GM10248 (cell line): ENCODE data around the gene BBX.
A peak's percentile ranks its signal among the peaks of the same experiment; 100 is the strongest.

Experiments used
- CTCF ChIA-PET: fragments of 300-600 bp; sonication (Branson Sonifier 250); formaldehyde crosslinking; extraction: SDS; loops from one replicate; lab custom pipeline; 2021; ENCODE audit warnings: antibody characterized with exemption; lab: Yijun Ruan, JAX
- POLR2A ChIA-PET: fragments of 350-650 bp; sonication (Branson Sonifier 250); formaldehyde crosslinking; extraction: SDS; loops from one replicate; lab custom pipeline; 2020; ENCODE audit warnings: antibody characterized with exemption; lab: Yijun Ruan, JAX
- DNase-seq: peaks from one replicate; pipeline ENCODE4 v3.0.0; 2012; ENCODE audit errors: extremely low spot score
- TF ChIP-seq, protein P1 (sequence below): IDR thresholded peaks from 2 replicates; pipeline ENCODE4 v1.5.1; 2012; ENCODE audit warnings: mild to moderate bottlenecking, low read depth; ENCODE audit errors: extremely low read depth, missing control alignments, control extremely low read depth

Gene BBX

DNA sequence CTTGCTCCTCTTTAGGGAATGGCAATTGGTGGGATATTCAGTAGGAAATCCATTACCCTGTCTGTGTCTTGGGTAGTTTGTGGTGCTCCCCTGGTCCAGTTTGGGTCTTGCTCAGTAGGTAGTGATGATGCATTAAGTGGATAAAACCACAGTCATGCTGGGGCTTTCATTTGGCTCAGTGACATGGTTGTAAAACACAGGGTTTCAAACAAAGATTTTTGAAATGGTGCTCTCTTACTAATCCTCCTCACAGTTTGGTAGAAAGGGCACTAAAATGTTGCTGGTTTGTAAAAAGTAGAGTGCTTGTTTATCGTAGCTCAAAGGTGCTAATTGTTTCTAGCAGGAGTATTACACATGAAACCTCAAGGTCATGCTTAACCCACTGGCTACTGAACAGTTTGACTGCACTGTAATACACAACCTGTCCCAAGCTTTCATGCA lies 22.9 kb downstream of the BBX start:
- TF ChIP-seq, protein P1, sequence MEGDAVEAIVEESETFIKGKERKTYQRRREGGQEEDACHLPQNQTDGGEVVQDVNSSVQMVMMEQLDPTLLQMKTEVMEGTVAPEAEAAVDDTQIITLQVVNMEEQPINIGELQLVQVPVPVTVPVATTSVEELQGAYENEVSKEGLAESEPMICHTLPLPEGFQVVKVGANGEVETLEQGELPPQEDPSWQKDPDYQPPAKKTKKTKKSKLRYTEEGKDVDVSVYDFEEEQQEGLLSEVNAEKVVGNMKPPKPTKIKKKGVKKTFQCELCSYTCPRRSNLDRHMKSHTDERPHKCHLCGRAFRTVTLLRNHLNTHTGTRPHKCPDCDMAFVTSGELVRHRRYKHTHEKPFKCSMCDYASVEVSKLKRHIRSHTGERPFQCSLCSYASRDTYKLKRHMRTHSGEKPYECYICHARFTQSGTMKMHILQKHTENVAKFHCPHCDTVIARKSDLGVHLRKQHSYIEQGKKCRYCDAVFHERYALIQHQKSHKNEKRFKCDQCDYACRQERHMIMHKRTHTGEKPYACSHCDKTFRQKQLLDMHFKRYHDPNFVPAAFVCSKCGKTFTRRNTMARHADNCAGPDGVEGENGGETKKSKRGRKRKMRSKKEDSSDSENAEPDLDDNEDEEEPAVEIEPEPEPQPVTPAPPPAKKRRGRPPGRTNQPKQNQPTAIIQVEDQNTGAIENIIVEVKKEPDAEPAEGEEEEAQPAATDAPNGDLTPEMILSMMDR, result no peak
- CTCF ChIA-PET, result interaction anchor here (1.0 to 1.3 kb wide), 2 partner anchors 10 to 13 kb away, joined by 4 read pairs; no protein-coding TSS in a partner anchor
- DNase-seq, result no peak
- POLR2A ChIA-PET, result no interaction called here

DNA sequence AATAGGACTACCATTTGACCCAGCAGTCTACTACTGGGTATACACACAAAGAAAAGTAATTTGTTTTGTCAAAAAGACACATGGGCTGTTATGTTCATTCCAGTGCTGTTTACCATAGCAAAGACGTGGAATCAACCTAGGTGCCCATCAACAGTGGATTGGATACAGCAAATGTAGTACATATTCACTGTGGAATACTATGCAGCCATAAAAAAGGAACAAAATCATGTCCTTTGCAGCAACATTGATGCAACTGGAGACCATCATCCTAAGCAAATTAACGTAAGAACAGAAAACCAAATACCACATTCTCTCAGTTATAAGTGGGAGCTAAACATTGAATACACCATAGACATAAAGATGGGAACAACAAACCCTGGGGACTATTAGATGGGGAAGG lies 25.8 kb downstream of the BBX start:
- TF ChIP-seq, protein P1, result no peak
- no peak for DNase-seq
- POLR2A ChIA-PET, result no interaction called here
- CTCF ChIA-PET, result interaction anchor here (0.9 to 1.2 kb wide), 3 partner anchors 15 to 84 kb away, joined by 3 read pairs; no protein-coding TSS in a partner anchor

DNA sequence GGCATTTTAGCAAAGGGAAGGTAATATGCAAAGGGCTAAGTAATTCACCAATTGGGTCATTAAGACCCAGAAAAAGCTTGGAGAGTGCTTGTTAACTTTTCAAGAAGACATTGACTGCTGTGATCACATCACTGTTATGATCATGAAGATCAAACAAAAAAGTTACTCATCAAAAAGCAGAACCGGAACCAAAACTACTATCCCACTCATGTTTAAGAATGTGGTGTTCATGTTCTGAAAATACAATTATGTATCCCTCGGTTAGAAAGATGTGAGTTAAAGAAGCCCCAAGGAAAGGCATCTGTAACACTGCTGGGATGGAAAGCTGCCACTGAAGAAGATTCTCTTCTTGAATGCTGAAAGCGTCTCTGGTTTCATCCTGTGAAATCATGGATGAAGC lies 32.6 kb downstream of the BBX start:
- TF ChIP-seq, protein P1, result no peak
- peak; percentile 10 for DNase-seq
- CTCF ChIA-PET, result interaction anchor here (1.5 kb wide), 1 partner anchor 13 kb away, joined by 4 read pairs; no protein-coding TSS in a partner anchor
- POLR2A ChIA-PET, result no interaction called here

DNA sequence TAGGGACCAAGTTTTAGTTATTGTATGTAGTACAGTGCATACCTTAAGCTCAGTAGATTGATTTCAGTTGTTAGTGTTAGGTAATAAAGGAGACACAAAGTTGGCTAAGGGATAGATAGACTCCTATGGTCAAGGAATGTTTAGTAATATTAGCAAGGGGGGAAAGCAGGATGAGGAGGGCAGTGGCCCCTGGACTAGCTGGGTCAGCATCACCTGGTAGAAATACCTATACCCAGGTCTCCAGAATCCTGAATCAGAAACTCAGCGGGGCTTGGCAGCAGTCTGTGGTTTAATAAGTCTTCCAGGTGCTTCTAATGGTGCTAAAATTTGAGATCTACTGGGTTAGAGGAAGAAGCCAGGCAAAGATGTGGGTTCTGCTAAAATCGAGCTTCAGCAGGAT lies 35.0 kb downstream of the BBX start:
- no peak for DNase-seq
- ChIA-PET POLR2A (no interaction called here), CTCF (interaction anchor here (1.1 to 3.0 kb wide), 9 partner anchors 11 to 370 kb away, joined by 3 to 10 read pairs (median 6); no protein-coding TSS in a partner anchor)
- TF ChIP-seq, protein P1, result no peak

DNA sequence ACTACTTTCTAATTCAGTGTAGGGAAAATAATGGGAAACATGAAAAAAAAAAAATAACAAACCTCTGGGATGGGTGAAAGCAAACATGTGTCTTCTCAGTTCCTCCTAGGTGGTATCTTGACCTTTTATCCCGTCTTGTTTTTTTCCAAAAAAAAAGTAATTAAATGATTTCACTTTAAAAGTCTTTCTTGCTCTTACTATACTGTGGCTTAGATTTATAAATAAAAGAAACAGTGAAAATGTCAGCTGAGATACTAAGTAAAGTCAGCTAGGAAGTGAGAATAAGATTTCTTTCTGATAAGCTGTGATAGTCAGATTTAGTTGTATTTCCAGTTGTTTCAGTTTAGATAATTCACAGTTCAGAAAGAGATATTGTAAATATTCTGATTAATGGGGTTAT lies 37.4 kb downstream of the BBX start:
- TF ChIP-seq, protein P1, result no peak
- CTCF ChIA-PET, result interaction anchor here (1.2 to 2.3 kb wide), 3 partner anchors 11 to 26 kb away, joined by 3 to 10 read pairs (median 5); no protein-coding TSS in a partner anchor
- POLR2A ChIA-PET, result no interaction called here
- DNase-seq, result no peak

DNA sequence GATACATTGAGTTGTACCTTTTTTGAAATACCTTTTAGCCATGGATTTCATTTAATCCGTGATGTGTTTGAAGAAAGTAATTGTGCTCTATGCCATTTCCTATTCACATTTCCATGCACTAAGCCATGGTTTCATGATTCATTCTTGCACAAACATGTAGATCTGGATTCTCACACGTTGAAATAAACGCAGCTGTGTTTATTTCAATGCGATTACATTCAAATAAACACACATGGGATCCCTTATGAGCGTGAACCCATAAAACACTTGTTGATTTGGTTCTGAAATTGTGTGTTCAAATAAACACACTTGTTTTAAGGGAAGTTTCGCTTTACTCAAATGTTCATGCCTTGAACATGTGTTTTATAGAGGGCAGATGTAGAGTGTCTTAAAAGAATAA lies 39.2 kb downstream of the BBX start:
- CTCF ChIA-PET, result interaction anchor here (2.4 kb wide), 1 partner anchor 12 kb away, joined by 10 read pairs; no protein-coding TSS in a partner anchor

More for the DNA sequence above, 39.2 kb downstream of the BBX start:
- no peak for DNase-seq
- POLR2A ChIA-PET, result no interaction called here
- TF ChIP-seq, protein P1, result no peak
